Measurements from ENCODE around the gene UTP15. TPM values are rescaled to one million over a fixed set of nuclear protein-coding genes. Genes with fewer than 3 reads are reported as not detected.

UTP15 gene
- 36.5 and 41.0 TPM in 2 replicates for total RNA-seq (2014; rRNA removed; shearing (Covaris generic))
- polyA plus RNA-seq (2014; cell fraction: nucleus; rRNA removed): 24.1 and 32.6 TPM in 2 replicates

GRCh38 chr5:73565139-73565968 is at the start of gene UTP15, which contains the start of gene ANKRA2:
Gene UTP15 (plus strand): TSS chr5:73565743. CDS start chr5:73567345, 1,602 bp downstream.
Gene ANKRA2 (minus strand): TSS chr5:73565639. CDS start chr5:73562881, 2,758 bp downstream.
- DNase-seq (ENCODE audit: extremely low read depth, low read depth): peak; percentile 98

- DNase-seq (ENCODE audit: extremely low read depth, low read depth): peak; percentile 83
Measured at GRCh38 chr5:73519531-73520283, 45.8 kb upstream of the UTP15 start.

- no peak for DNase-seq (ENCODE audit: extremely low read depth, low read depth)
Measured at GRCh38 chr5:73522989-73523388, 42.6 kb upstream of the UTP15 start.

- no peak for DNase-seq (ENCODE audit: extremely low read depth, low read depth)
Measured at GRCh38 chr5:73523861-73524260, 41.7 kb upstream of the UTP15 start.

GRCh38 chr5:73525606-73526203 is 39.8 kb upstream of the UTP15 start:
- DNase-seq (ENCODE audit: extremely low read depth, low read depth): no peak

GRCh38 chr5:73528248-73528647 is 37.3 kb upstream of the UTP15 start:
- no peak for DNase-seq (ENCODE audit: extremely low read depth, low read depth)

GRCh38 chr5:73529081-73529480 is 36.5 kb upstream of the UTP15 start:
- DNase-seq (ENCODE audit: extremely low read depth, low read depth): no peak

GRCh38 chr5:73531356-73531755 is 34.2 kb upstream of the UTP15 start:
- DNase-seq (ENCODE audit: extremely low read depth, low read depth): no peak

GRCh38 chr5:73532195-73532594 is 33.3 kb upstream of the UTP15 start:
- DNase-seq (ENCODE audit: extremely low read depth, low read depth): no peak

- DNase-seq (ENCODE audit: extremely low read depth, low read depth): no peak
Measured at GRCh38 chr5:73534011-73534644, 31.4 kb upstream of the UTP15 start.

- no peak for DNase-seq (ENCODE audit: extremely low read depth, low read depth)
Measured at GRCh38 chr5:73534971-73535370, 30.6 kb upstream of the UTP15 start.

GRCh38 chr5:73539730-73540129 is 25.8 kb upstream of the UTP15 start:
- DNase-seq (ENCODE audit: extremely low read depth, low read depth): no peak

GRCh38 chr5:73540192-73540591 is 25.4 kb upstream of the UTP15 start:
- DNase-seq (ENCODE audit: extremely low read depth, low read depth): no peak

- no peak for DNase-seq (ENCODE audit: extremely low read depth, low read depth)
Measured at GRCh38 chr5:73542020-73542419, 23.5 kb upstream of the UTP15 start.

- no peak for DNase-seq (ENCODE audit: extremely low read depth, low read depth)
Measured at GRCh38 chr5:73544429-73545402, 20.8 kb upstream of the UTP15 start.

GRCh38 chr5:73545403-73545779 is 20.2 kb upstream of the UTP15 start:
- no peak for DNase-seq (ENCODE audit: extremely low read depth, low read depth)

- DNase-seq (ENCODE audit: extremely low read depth, low read depth): no peak
Measured at GRCh38 chr5:73550016-73550415, 15.5 kb upstream of the UTP15 start.

- DNase-seq (ENCODE audit: extremely low read depth, low read depth): no peak
Measured at GRCh38 chr5:73552642-73553041, 12.9 kb upstream of the UTP15 start.

- DNase-seq (ENCODE audit: extremely low read depth, low read depth): no peak
Measured at GRCh38 chr5:73558950-73559349, 6.6 kb upstream of the UTP15 start.

- DNase-seq (ENCODE audit: extremely low read depth, low read depth): no peak
Measured at GRCh38 chr5:73564018-73564417, 1.5 kb upstream of the UTP15 start.
